ENCODE data around the gene MAML3.

The MAML3 gene

DNA sequence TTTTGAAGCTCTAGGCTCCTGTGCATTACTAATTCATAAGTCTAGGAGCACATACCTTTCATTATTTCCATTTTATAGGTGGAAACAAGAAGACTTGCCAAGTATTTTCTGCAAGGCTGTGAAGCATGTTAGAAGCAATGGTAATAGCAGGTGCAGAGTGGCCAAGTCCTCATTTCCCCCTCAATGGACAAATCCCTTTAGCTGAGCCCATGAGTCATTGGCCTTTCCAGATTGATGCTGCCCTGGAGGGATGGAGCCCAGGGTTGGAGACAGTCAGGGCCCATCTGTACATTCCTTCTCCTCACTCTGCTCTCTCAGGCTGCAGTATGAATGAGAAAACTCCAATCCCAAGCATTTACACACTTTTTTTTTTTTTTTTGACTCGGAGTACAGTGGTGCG is 481.8 kb downstream of the MAML3 start:
- no peak for DNase-seq

GRCh38 chr4:139670775-139671174 is 483.2 kb downstream of the MAML3 start:
- DNase-seq, result no peak

DNA sequence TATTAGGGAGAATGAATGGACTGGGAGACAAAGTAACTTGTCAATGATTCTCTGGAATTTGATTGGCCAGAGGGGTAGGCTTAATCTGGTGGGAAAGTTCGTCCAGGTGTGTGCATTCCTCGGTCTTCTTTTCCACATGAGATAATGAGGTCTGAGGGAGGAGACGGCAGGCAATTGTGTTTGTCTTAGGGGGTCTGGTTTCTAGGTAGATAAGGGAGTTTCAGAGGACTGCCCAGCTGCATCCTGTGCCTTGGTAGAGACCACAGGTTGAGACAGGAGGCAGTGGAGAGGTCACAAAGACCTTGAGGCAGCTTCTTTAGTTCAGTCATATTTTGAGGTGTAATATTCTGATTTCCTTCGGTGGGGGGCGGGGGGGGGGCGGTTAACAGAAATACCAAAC is 484.1 kb downstream of the MAML3 start:
- no peak for DNase-seq

GRCh38 chr4:139669335-139669734 is 484.6 kb downstream of the MAML3 start:
- DNase-seq, result no peak

DNA sequence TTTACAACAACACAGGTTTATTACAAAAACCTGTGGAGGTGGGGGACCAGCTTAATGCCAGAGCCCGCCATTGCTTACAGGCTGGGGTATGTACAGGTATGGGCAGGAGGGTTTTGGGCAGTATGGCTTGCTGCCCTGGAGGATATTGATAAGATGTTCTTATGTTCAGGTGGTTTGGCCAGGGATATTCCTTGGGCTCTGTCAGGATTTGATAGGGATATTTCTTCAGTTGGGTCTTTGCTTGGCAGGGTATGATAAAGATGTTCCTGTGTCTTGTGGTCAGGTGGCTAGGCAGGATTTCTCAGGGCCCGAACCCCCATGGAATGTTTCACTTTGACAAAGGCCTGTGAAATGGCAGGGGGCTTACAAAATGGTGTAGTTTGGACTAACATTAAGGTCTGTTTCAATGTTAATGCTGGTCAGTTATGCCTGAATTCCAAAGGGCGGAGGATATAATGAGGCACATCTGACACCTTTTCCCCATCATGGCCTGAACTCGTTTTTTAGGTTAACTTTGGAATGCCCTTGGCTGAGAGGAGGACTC is 485.3 kb downstream of the MAML3 start:
- no peak for DNase-seq

- DNase-seq, result no peak
Measured at GRCh38 chr4:139668036-139668435, 485.9 kb downstream of the MAML3 start.
